H9 (cell line): ENCODE data around the gene CYP27B1. TPM values are rescaled to one million over a fixed set of nuclear protein-coding genes. Genes with fewer than 3 reads are reported as not detected.

Experiments used
- DNase-seq: peaks from one replicate; pipeline ENCODE4 v3.0.0-alpha.2; 2017
- H2AFZ ChIP-seq: one replicate; pipeline ENCODE4 v1.6.1; 2013; ENCODE audit warnings: mild to moderate bottlenecking, low read length, control low read depth, moderate library complexity
- H2AK5ac ChIP-seq: 2 replicates; pipeline ENCODE4 v1.6.1; 2013; ENCODE audit warnings: low read length, control low read depth, mixed read lengths; ENCODE audit not compliant: insufficient read length
- H2BK120ac ChIP-seq: one replicate; pipeline ENCODE4 v1.6.1; 2013; ENCODE audit warnings: low read depth, mild to moderate bottlenecking, low read length, control low read depth, inconsistent platforms; ENCODE audit not compliant: poor library complexity, severe bottlenecking
- H2BK12ac ChIP-seq: 2 replicates; pipeline ENCODE4 v1.6.1; 2013; ENCODE audit warnings: low read length, control low read depth, mixed read lengths, low read depth; ENCODE audit not compliant: insufficient read length
- H2BK15ac ChIP-seq: 2 replicates; pipeline ENCODE4 v1.6.1; 2013; ENCODE audit warnings: low read depth, low read length, control low read depth
- H2BK20ac ChIP-seq: one replicate; pipeline ENCODE4 v1.6.1; 2013; ENCODE audit warnings: low read depth, mild to moderate bottlenecking, low read length, control low read depth, inconsistent platforms; ENCODE audit not compliant: poor library complexity, severe bottlenecking
- H2BK5ac ChIP-seq: 2 replicates; pipeline ENCODE4 v1.6.1; 2013; ENCODE audit warnings: low read length, control low read depth, mixed read lengths; ENCODE audit not compliant: insufficient read length
- H3K14ac ChIP-seq: 2 replicates; pipeline ENCODE4 v1.6.1; 2013; ENCODE audit warnings: low read length, control low read depth; ENCODE audit not compliant: insufficient read depth
- H3K18ac ChIP-seq: 2 replicates; pipeline ENCODE4 v1.6.1; 2013; ENCODE audit warnings: low read depth, mild to moderate bottlenecking, mixed read lengths, low read length, control low read depth; ENCODE audit not compliant: insufficient read length
- H3K23ac ChIP-seq: 2 replicates; pipeline ENCODE4 v1.6.1; 2013; ENCODE audit warnings: low read length, control low read depth, mixed read lengths, low read depth; ENCODE audit not compliant: insufficient read length
- H3K23me2 ChIP-seq: 2 replicates; pipeline ENCODE4 v1.6.1; 2013; ENCODE audit warnings: low read depth, mild to moderate bottlenecking, mixed read lengths, low read length, control low read depth; ENCODE audit not compliant: insufficient read length, poor library complexity, severe bottlenecking
- H3K27ac ChIP-seq: 2 replicates; pipeline ENCODE4 v1.5.1; 2013; ENCODE audit warnings: low read length, control low read depth, mixed read lengths, low read depth; ENCODE audit not compliant: insufficient read length
- H3K27me3 ChIP-seq: 2 replicates; pipeline ENCODE4 v1.6.1; 2013; ENCODE audit warnings: low read length, control low read depth, inconsistent platforms; ENCODE audit not compliant: insufficient read depth
- H3K4ac ChIP-seq: 2 replicates; pipeline ENCODE4 v1.6.1; 2013; ENCODE audit warnings: low read depth, mild to moderate bottlenecking, control low read depth, inconsistent platforms, low read length, moderate library complexity
- H3K4me1 ChIP-seq: 2 replicates; pipeline ENCODE4 v1.6.1; 2013; ENCODE audit warnings: low read length, control low read depth, inconsistent platforms; ENCODE audit not compliant: insufficient read depth
- H3K4me2 ChIP-seq: 2 replicates; pipeline ENCODE4 v1.6.1; 2013; ENCODE audit warnings: low read length, control low read depth, mixed read lengths; ENCODE audit not compliant: insufficient read length, insufficient read depth
- H3K56ac ChIP-seq: 2 replicates; pipeline ENCODE4 v1.6.1; 2013; ENCODE audit warnings: low read depth, mild to moderate bottlenecking, mixed read lengths, low read length, control low read depth; ENCODE audit not compliant: insufficient read length
- H3K79me1 ChIP-seq: 2 replicates; pipeline ENCODE4 v1.6.1; 2013; ENCODE audit warnings: low read depth, mild to moderate bottlenecking, moderate library complexity, low read length, control low read depth, inconsistent platforms; ENCODE audit not compliant: insufficient read depth, poor library complexity, severe bottlenecking
- H3K79me2 ChIP-seq: 2 replicates; pipeline ENCODE4 v1.6.1; 2013; ENCODE audit warnings: low read length, control low read depth, inconsistent platforms; ENCODE audit not compliant: insufficient read depth
- H3K9ac ChIP-seq: 2 replicates; pipeline ENCODE4 v1.6.1; 2013; ENCODE audit warnings: low read length, control low read depth, mixed read lengths; ENCODE audit not compliant: insufficient read length; ENCODE audit errors: extremely low read depth
- H3K9me3 ChIP-seq: one replicate; pipeline ENCODE4 v1.6.1; 2013; ENCODE audit warnings: low read depth, low read length, inconsistent platforms; ENCODE audit not compliant: control insufficient read depth
- H3T11ph ChIP-seq: one replicate; pipeline ENCODE4 v1.6.1; 2013; ENCODE audit warnings: mild to moderate bottlenecking, low read length, control low read depth, inconsistent platforms
- H4K20me1 ChIP-seq: one replicate; pipeline ENCODE4 v1.6.1; 2013; ENCODE audit not compliant: control insufficient read depth, insufficient read length, insufficient read depth
- H4K5ac ChIP-seq: 2 replicates; pipeline ENCODE4 v1.6.1; 2013; ENCODE audit warnings: low read depth, mild to moderate bottlenecking, mixed read lengths, low read length, control low read depth; ENCODE audit not compliant: insufficient read length
- H4K8ac ChIP-seq: replicated peaks from 2 replicates; pipeline ENCODE4 v1.6.1; 2013; ENCODE audit warnings: low read length, control low read depth, mixed read lengths, low read depth; ENCODE audit not compliant: insufficient read length
- H4K91ac ChIP-seq: 2 replicates; pipeline ENCODE4 v1.6.1; 2013; ENCODE audit warnings: low read depth, mild to moderate bottlenecking, moderate library complexity, mixed read lengths, low read length, control low read depth; ENCODE audit not compliant: insufficient read length
- H3K27ac Mint-ChIP-seq, 3 experiments: 2 replicates in 2 of 3; 3 replicates in 1 of 3; pipeline ENCODE4 v1.8.0; 2020 to 2021; ENCODE audit warnings: mixed read lengths in 3 of 3, mild to moderate bottlenecking in 1 of 3, moderate library complexity in 1 of 3
- H3K27me3 Mint-ChIP-seq: 2 replicates; pipeline ENCODE4 v1.8.0; 2021; ENCODE audit warnings: low read depth, mild to moderate bottlenecking, moderate library complexity, mixed read lengths
- H3K36me3 Mint-ChIP-seq, 3 experiments: 2 replicates in 2 of 3; 3 replicates in 1 of 3; pipeline ENCODE4 v1.8.0; 2020 to 2021; ENCODE audit warnings: low read depth in 3 of 3, mixed read lengths in 3 of 3; ENCODE audit not compliant: insufficient read depth in 1 of 3
- H3K4me1 Mint-ChIP-seq, 2 experiments: 2 replicates each; pipeline ENCODE4 v1.8.0; 2020; ENCODE audit warnings: mixed read lengths in 2 of 2
- H3K4me3 Mint-ChIP-seq, 2 experiments: 2 replicates in 1 of 2; 3 replicates in 1 of 2; pipeline ENCODE4 v1.8.0; 2020 to 2021; ENCODE audit warnings: mild to moderate bottlenecking in 2 of 2, mixed read lengths in 2 of 2, moderate library complexity in 1 of 2
- H3K9me3 Mint-ChIP-seq, 2 experiments: 2 replicates in 1 of 2; 3 replicates in 1 of 2; pipeline ENCODE4 v1.8.0; 2020; ENCODE audit warnings: mild to moderate bottlenecking in 2 of 2, mixed read lengths in 2 of 2, moderate library complexity in 1 of 2
- WGBS: extraction: QIAGEN DNeasy Blood & Tissue Kit; methylation state at CpG from one replicate; pipeline ENCODE4 v1.1.7; 2013; ENCODE audit warnings: missing lambda C conversion rate, low lambda C conversion rate, mixed read lengths; ENCODE audit not compliant: insufficient read length; ENCODE audit errors: extremely low coverage; 5-methylcytosine and 5-hydroxymethylcytosine counted together
- total RNA-seq: library from RNA; stranded (reverse); gene quantifications from 2 replicates; pipeline ENCODE4 v1.2.1, GENCODE V29; 2021
- TF ChIP-seq, protein P1 (sequence below): fragments of 200-600 bp; sonication (generic); conservative IDR thresholded peaks from 3 replicates; pipeline ENCODE4 v1.8.0; 2021; ENCODE audit warnings: antibody characterized with exemption, mild to moderate bottlenecking

The CYP27B1 gene
- total RNA-seq, 1 experiment from 2014 or later = 6.1 TPM

- H3K18ac ChIP-seq = no peak overlapping the region
- H3K27me3 Mint-ChIP-seq = peaks cover 7% of the 10 kb centered on the region; the same call in 1 of the 2 replicates
- H3K9ac ChIP-seq = no peak overlapping the region
These were observed 8.8 kb upstream of the CYP27B1 start for GRCh38 chr12:57775563-57776246.

More at GRCh38 chr12:57775563-57776246, 8.8 kb upstream of the CYP27B1 start:
- no peak overlapping the region for H2BK12ac ChIP-seq
- no peaks in the 10 kb centered on the region for H3K27me3 ChIP-seq
- DNase-seq = no peak
- H3K4me1 ChIP-seq = no peaks in the 10 kb centered on the region
- H3K4me3 Mint-ChIP-seq = peak overlapping the region in 1 of 2 experiments; percentile 7; a peak in 2 of 5 replicates
- H3K9me3 Mint-ChIP-seq = no peaks in the 10 kb centered on the region
- H3K23ac ChIP-seq = no peak overlapping the region
- no peak overlapping the region for H3K27ac ChIP-seq
- no peak overlapping the region for H2BK5ac ChIP-seq
- H3K79me2 ChIP-seq = no peaks in the 10 kb centered on the region
- H3K4me2 ChIP-seq = no peak overlapping the region
- no peak overlapping the region for H2BK120ac ChIP-seq
- peaks cover 7 to 12% of the 10 kb centered on the region in 2 experiments; a peak in 3 of 4 replicates for H3K4me1 Mint-ChIP-seq
- H3K9me3 ChIP-seq = no peaks in the 10 kb centered on the region
- H3K79me1 ChIP-seq = no peaks in the 10 kb centered on the region
- WGBS = no CpG with 5 or more reads among the region's 4 CpGs
- no peak overlapping the region for H3K14ac ChIP-seq
- H2AK5ac ChIP-seq = no peak overlapping the region
- H3T11ph ChIP-seq = no peak overlapping the region
- peaks cover 4 to 13% (median 5%) of the 10 kb centered on the region in 3 experiments; a peak in 6 of 7 replicates for H3K36me3 Mint-ChIP-seq
- no peak overlapping the region; a peak in 1 of 7 replicates for H3K27ac Mint-ChIP-seq
- H4K20me1 ChIP-seq = no peaks in the 10 kb centered on the region
- H4K91ac ChIP-seq = no peak overlapping the region
- no peak overlapping the region for H4K8ac ChIP-seq
- no peak overlapping the region for H2BK15ac ChIP-seq
- no peak overlapping the region for H3K56ac ChIP-seq
- TF ChIP-seq, protein P1, sequence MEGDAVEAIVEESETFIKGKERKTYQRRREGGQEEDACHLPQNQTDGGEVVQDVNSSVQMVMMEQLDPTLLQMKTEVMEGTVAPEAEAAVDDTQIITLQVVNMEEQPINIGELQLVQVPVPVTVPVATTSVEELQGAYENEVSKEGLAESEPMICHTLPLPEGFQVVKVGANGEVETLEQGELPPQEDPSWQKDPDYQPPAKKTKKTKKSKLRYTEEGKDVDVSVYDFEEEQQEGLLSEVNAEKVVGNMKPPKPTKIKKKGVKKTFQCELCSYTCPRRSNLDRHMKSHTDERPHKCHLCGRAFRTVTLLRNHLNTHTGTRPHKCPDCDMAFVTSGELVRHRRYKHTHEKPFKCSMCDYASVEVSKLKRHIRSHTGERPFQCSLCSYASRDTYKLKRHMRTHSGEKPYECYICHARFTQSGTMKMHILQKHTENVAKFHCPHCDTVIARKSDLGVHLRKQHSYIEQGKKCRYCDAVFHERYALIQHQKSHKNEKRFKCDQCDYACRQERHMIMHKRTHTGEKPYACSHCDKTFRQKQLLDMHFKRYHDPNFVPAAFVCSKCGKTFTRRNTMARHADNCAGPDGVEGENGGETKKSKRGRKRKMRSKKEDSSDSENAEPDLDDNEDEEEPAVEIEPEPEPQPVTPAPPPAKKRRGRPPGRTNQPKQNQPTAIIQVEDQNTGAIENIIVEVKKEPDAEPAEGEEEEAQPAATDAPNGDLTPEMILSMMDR = peak; percentile 46; the same call in 2 of the 3 replicates
- H3K4ac ChIP-seq = no peak overlapping the region
- peaks cover 8% of the 10 kb centered on the region for H3K23me2 ChIP-seq
- no peak overlapping the region for H2BK20ac ChIP-seq
- no peak overlapping the region for H4K5ac ChIP-seq
- H2AFZ ChIP-seq = no peak overlapping the region
